HUES64 (cell line): ENCODE data around the gene FBXL3.
"Not testable (repeated sequence)": the region's sequence is repeated elsewhere in the genome, so short reads cannot be mapped to it uniquely, and the experiment has no call there.

ENCODE experiments used
- H3K27ac ChIP-seq: 2 replicates; pipeline ENCODE4 v1.7.0; 2013; ENCODE audit warnings: low read depth, low read length, inconsistent platforms
- H3K27me3 ChIP-seq: 2 replicates; pipeline ENCODE4 v1.6.1; 2013; ENCODE audit warnings: mild to moderate bottlenecking, low read length; ENCODE audit not compliant: insufficient read depth
- H3K36me3 ChIP-seq: 2 replicates; pipeline ENCODE4 v1.6.1; 2013; ENCODE audit warnings: mild to moderate bottlenecking, low read length; ENCODE audit not compliant: insufficient read depth
- H3K4me1 ChIP-seq: 2 replicates; pipeline ENCODE4 v1.6.1; 2013; ENCODE audit warnings: mild to moderate bottlenecking, low read length, moderate library complexity; ENCODE audit not compliant: insufficient read depth
- H3K4me3 ChIP-seq: 2 replicates; pipeline ENCODE4 v1.5.1; 2013; ENCODE audit warnings: mild to moderate bottlenecking, low read length, moderate library complexity
- H3K9ac ChIP-seq: 2 replicates; pipeline ENCODE4 v1.6.1; 2013; ENCODE audit warnings: mild to moderate bottlenecking, low read depth, low read length
- H3K9me3 ChIP-seq: 2 replicates; pipeline ENCODE4 v1.6.1; 2013; ENCODE audit warnings: low read depth, low read length; ENCODE audit not compliant: insufficient read depth
- WGBS: fragments of 150-250, 120-280 bp; methylation state at CpG from one replicate; pipeline ENCODE4 v1.1.7; 2013; ENCODE audit warnings: missing lambda C conversion rate; 5-methylcytosine and 5-hydroxymethylcytosine counted together

Gene FBXL3

DNA sequence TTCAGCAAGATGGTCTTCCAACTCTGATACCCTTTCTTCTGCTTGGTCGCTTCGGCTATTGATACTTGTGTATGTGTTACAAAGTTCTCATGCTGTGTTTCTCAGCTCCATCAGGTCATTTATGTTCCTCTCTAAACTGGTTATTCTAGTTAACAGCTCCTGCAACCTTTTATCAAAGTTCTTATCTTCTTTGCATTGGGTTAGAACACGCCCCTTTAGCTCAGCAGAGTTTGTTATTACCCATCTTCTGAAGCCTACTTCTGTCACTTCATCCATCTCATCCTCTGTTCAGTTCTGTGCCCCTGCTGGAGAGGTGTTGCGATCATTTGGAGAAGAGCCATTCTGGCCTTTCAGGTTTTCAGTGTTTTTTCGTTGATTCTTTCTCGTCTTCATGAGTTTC, 59.9 kb downstream of the FBXL3 start:
- no peaks in the 10 kb centered on the region for H3K27me3 ChIP-seq
- H3K4me3 ChIP-seq, result no peak overlapping the region
- no peaks in the 10 kb centered on the region for H3K4me1 ChIP-seq
- no peaks in the 10 kb centered on the region for H3K36me3 ChIP-seq
- no peak overlapping the region for H3K27ac ChIP-seq
- WGBS, result 92% methylated on average over 6 of the region's 6 CpGs
- H3K9ac ChIP-seq, result no peak overlapping the region
- no peaks in the 10 kb centered on the region for H3K9me3 ChIP-seq

DNA sequence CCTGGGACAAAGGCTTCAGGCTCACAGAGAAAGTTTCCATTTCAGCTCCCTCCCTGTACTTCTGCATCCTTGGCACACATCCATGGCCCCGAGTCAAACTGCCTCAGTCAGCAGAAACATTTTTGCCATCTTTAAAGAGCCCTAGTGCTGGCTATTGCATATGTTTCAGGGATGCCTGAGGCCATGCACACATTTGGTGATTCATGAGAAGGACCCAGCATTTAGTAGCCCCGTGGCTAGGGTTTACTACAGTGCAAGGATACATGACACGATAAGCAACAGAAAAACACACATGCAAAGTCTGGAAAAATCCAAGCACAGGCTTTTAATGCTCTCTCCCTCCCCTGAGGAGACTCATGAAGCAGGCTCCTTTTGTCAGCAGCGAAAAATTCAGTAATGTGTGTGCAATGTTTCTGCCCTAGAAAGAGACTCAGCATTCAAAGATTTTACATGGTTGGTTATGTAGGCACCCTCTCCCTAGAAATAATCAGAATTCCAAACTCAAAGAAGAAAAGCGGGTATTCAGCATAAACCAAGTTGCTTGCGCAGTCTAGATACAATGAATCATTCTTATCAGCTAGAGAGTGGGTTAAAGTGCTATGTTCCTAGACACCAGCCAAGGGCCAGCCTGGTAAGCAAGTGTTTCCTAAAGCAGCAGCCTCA, 61.1 kb downstream of the FBXL3 start:
- H3K9ac ChIP-seq, result no peak overlapping the region
- H3K9me3 ChIP-seq, result peaks cover 6% of the 10 kb centered on the region; the same call in 1 of the 2 replicates
- H3K36me3 ChIP-seq, result no peaks in the 10 kb centered on the region
- no peak overlapping the region for H3K4me3 ChIP-seq
- no peaks in the 10 kb centered on the region for H3K4me1 ChIP-seq
- no peaks in the 10 kb centered on the region for H3K27me3 ChIP-seq
- H3K27ac ChIP-seq, result no peak overlapping the region
- 92% methylated on average over 6 of the region's 6 CpGs for WGBS

DNA sequence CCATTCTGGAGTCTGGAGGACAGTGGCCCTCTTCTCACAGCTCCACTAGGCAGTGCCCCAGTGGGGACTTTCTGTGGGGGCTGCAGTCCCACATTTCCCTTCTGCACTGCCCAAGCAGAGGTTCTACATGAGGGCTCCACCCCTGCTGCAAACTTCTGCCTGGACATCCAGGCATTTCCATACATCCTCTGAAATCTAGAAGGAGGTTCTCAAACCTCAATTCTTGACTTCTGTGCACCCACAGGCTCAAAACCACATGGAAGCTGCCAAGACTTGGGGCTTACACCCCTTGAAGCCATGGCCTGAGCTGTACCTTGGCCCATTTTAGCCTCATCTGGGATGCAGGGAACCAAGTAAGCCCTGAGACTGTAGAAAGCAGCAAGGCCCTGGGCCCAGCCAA, 67.2 kb downstream of the FBXL3 start:
- not testable (repeated sequence) for H3K9ac ChIP-seq, H3K4me1 ChIP-seq, H3K27me3 ChIP-seq, H3K36me3 ChIP-seq, H3K27ac ChIP-seq, H3K4me3 ChIP-seq
- peaks cover 31% of the 10 kb centered on the region for H3K9me3 ChIP-seq

DNA sequence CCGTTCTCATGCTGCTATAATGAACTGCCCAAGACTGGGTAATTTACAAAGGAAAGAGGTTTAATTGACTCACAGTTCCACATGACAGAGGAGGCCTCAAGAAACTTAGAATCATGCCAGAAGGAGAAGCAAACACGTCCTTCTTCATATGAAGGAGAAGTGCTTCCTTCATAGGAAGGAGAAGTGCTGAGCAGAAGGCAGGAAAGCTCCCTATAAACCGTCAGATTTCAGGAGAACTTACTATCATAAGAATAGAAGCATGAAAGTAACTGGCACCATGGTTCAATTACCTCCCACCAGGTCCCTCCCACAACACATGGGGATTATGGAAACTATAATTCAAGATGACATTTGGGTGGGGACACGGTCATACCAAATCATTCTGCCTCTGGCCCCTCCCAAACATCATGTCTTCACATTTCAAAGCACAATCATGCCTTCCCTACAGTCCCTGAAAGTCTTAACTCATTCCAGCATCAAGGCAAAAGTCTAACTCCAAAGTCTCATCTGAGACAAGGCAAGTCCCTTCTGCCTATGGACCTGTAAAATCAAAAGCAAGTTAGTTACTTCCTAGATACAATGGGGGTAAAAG, 68.0 kb downstream of the FBXL3 start:
- Histone ChIP-seq H3K27me3 (no peaks in the 10 kb centered on the region), H3K36me3 (no peaks in the 10 kb centered on the region)

DNA sequence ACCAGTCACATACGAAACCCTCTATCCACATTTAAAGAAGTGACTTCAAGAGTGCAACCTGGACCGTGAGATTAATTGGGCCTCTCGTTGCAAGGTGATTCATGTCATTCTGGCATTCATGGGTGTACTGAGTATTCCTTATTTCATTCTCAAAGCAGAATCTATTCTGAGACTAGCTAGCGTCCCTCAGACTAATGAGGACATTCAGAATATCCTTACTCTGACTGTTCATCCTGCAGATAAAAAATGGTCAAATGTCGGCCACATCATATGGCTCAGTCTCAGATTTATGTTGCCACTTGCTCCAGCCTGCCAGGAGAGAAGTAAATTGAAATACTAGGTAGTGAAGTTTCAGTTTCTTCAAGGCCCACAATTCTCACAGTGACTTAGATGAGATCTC, 71.3 kb downstream of the FBXL3 start:
- H3K4me1 ChIP-seq, result no peaks in the 10 kb centered on the region
- H3K27me3 ChIP-seq, result no peaks in the 10 kb centered on the region
- H3K27ac ChIP-seq, result no peak overlapping the region
- peaks cover 22% of the 10 kb centered on the region for H3K9me3 ChIP-seq
- no peak overlapping the region for H3K4me3 ChIP-seq
- 93% methylated on average over 5 of the region's 5 CpGs for WGBS
- H3K36me3 ChIP-seq, result no peaks in the 10 kb centered on the region
- H3K9ac ChIP-seq, result no peak overlapping the region

More for the DNA sequence above, 68.0 kb downstream of the FBXL3 start:
- no peak overlapping the region for H3K9ac ChIP-seq
- H3K4me1 ChIP-seq, result no peaks in the 10 kb centered on the region
- H3K4me3 ChIP-seq, result no peak overlapping the region
- 91% methylated on average over 4 of the region's 4 CpGs for WGBS
- no peak overlapping the region for H3K27ac ChIP-seq
- H3K9me3 ChIP-seq, result peaks cover 31% of the 10 kb centered on the region
